Measurements from ENCODE around the gene DPAGT1.

DNA sequence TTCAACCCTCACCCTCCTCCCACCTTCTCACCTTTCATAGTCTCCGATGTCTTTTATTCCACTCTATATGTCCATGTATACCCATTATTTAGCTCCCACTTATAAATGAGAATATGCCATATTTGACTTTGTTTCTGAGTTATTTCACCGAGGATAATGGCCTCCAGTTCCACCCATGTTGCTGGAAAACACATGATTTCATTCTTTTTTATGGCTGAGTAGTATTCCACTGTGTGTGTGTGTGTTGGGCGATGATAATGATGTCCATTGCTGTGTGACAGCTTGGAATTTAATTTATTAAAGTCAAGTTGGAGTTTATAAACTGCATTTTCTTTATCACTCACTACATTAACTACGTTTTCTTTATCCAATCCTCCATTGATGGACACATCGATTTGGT, 16.6 kb upstream of the DPAGT1 start:
- no peak for TF ChIP-seq EZH2 (IDR thresholded peaks at IDR 0.05; ENCODE audit: low read depth, unreplicated experiment)
- TF ChIP-seq, protein P1, sequence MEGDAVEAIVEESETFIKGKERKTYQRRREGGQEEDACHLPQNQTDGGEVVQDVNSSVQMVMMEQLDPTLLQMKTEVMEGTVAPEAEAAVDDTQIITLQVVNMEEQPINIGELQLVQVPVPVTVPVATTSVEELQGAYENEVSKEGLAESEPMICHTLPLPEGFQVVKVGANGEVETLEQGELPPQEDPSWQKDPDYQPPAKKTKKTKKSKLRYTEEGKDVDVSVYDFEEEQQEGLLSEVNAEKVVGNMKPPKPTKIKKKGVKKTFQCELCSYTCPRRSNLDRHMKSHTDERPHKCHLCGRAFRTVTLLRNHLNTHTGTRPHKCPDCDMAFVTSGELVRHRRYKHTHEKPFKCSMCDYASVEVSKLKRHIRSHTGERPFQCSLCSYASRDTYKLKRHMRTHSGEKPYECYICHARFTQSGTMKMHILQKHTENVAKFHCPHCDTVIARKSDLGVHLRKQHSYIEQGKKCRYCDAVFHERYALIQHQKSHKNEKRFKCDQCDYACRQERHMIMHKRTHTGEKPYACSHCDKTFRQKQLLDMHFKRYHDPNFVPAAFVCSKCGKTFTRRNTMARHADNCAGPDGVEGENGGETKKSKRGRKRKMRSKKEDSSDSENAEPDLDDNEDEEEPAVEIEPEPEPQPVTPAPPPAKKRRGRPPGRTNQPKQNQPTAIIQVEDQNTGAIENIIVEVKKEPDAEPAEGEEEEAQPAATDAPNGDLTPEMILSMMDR (conservative IDR thresholded peaks at IDR 0.05; ENCODE audit: low read depth in 2 of 2) = no peak
- no peak for TF ChIP-seq EZH2phosphoT487 (IDR thresholded peaks at IDR 0.05; ENCODE audit: unreplicated experiment)
- no peak for TF ChIP-seq POLR2AphosphoS5 (IDR thresholded peaks at IDR 0.05; ENCODE audit: low read depth)
- TF ChIP-seq, protein P2, sequence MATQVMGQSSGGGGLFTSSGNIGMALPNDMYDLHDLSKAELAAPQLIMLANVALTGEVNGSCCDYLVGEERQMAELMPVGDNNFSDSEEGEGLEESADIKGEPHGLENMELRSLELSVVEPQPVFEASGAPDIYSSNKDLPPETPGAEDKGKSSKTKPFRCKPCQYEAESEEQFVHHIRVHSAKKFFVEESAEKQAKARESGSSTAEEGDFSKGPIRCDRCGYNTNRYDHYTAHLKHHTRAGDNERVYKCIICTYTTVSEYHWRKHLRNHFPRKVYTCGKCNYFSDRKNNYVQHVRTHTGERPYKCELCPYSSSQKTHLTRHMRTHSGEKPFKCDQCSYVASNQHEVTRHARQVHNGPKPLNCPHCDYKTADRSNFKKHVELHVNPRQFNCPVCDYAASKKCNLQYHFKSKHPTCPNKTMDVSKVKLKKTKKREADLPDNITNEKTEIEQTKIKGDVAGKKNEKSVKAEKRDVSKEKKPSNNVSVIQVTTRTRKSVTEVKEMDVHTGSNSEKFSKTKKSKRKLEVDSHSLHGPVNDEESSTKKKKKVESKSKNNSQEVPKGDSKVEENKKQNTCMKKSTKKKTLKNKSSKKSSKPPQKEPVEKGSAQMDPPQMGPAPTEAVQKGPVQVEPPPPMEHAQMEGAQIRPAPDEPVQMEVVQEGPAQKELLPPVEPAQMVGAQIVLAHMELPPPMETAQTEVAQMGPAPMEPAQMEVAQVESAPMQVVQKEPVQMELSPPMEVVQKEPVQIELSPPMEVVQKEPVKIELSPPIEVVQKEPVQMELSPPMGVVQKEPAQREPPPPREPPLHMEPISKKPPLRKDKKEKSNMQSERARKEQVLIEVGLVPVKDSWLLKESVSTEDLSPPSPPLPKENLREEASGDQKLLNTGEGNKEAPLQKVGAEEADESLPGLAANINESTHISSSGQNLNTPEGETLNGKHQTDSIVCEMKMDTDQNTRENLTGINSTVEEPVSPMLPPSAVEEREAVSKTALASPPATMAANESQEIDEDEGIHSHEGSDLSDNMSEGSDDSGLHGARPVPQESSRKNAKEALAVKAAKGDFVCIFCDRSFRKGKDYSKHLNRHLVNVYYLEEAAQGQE (IDR thresholded peaks at IDR 0.05; ENCODE audit: unreplicated experiment) = no peak
- TF ChIP-seq NANOG (IDR thresholded peaks at IDR 0.05; ENCODE audit: borderline replicate concordance) = no peak

Data from GM23338 (cell line).